A549 (cell line): ENCODE results near the gene DAD1.

Source experiments
- CHD2 ChIP-seq: fragments of 150-350 bp; IDR thresholded peaks from 2 replicates; pipeline ENCODE4 v1.6.1; 2014; ENCODE audit warnings: low read length; ENCODE audit not compliant: partially characterized antibody
- CTCF ChIP-seq: fragments of >200 bp; sonication (Bioruptor Twin); formaldehyde crosslinking; IDR thresholded peaks from 3 replicates; pipeline ENCODE4 v1.5.1; 2016
- PHF8 ChIP-seq: fragments of 200-600 bp; sonication (generic); IDR thresholded peaks from 2 replicates; pipeline ENCODE4 v1.6.1; 2016; ENCODE audit warnings: low read depth, mild to moderate bottlenecking, antibody characterized with exemption, moderate library complexity, borderline replicate concordance
- POLR2A ChIP-seq: IDR thresholded peaks from 2 replicates; pipeline ENCODE4 v1.6.1; 2012; ENCODE audit warnings: mild to moderate bottlenecking, low read length
- REST ChIP-seq: fragments of 200-600 bp; sonication (generic); IDR thresholded peaks from 2 replicates; pipeline ENCODE4 v1.6.1; 2016; ENCODE audit warnings: antibody characterized with exemption, mild to moderate bottlenecking, moderate library complexity
- SREBF2 ChIP-seq: fragments of 450-650 bp; IDR thresholded peaks from 2 replicates; pipeline ENCODE4 v1.6.1; 2014; ENCODE audit warnings: mild to moderate bottlenecking, moderate library complexity
- TF ChIP-seq, protein P1 (sequence below): fragments of >200 bp; sonication (Bioruptor Twin); formaldehyde crosslinking; IDR thresholded peaks from 2 replicates; pipeline ENCODE4 v1.6.1; 2016

- no peak for TF ChIP-seq CTCF
- TF ChIP-seq CHD2, result no peak
- no peak for TF ChIP-seq PHF8
- no peak for TF ChIP-seq SREBF2
- TF ChIP-seq REST, result no peak
- TF ChIP-seq POLR2A, result no peak
- TF ChIP-seq, protein P1, sequence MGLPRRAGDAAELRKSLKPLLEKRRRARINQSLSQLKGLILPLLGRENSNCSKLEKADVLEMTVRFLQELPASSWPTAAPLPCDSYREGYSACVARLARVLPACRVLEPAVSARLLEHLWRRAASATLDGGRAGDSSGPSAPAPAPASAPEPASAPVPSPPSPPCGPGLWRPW, result no peak
These were observed 32.7 kb downstream of the DAD1 start for GRCh38 chr14:22556021-22556989.
